ENCODE data around the gene ANKS1B. TPM values are rescaled to one million over a fixed set of nuclear protein-coding genes. Genes with fewer than 3 reads are reported as not detected.

The ANKS1B gene
- total RNA-seq, 1 donor from 2014 or later = 5.6 TPM

- peaks cover 37% of the 10 kb centered on the region for H3K4me1 Mint-ChIP-seq
- H3K36me3 Mint-ChIP-seq (ENCODE audit: low read depth) = peaks cover 3% of the 10 kb centered on the region
- DNase-seq (ENCODE audit: low read depth, low spot score) = no peak
- H3K4me3 Mint-ChIP-seq = no peak overlapping the region
- H3K9me3 Mint-ChIP-seq = no peaks in the 10 kb centered on the region
- H3K27ac Mint-ChIP-seq (ENCODE audit: unreplicated experiment) = no peak overlapping the region
- no peaks in the 10 kb centered on the region for H3K27me3 Mint-ChIP-seq (ENCODE audit: low read depth)
- TF ChIP-seq CTCF (conservative IDR thresholded peaks at IDR 0.05) = no peak
Measured at GRCh38 chr12:99130808-99131553, 853.8 kb downstream of the ANKS1B start.

GRCh38 chr12:99128246-99128802, 856.4 kb downstream of the ANKS1B start:
- no peaks in the 10 kb centered on the region for H3K9me3 Mint-ChIP-seq
- H3K27me3 Mint-ChIP-seq (ENCODE audit: low read depth) = no peaks in the 10 kb centered on the region
- H3K4me1 Mint-ChIP-seq = peaks cover 13% of the 10 kb centered on the region
- no peak overlapping the region for H3K27ac Mint-ChIP-seq (ENCODE audit: unreplicated experiment)
- H3K36me3 Mint-ChIP-seq (ENCODE audit: low read depth) = peaks cover 3% of the 10 kb centered on the region
- DNase-seq (ENCODE audit: low read depth, low spot score) = no peak
- no peak for TF ChIP-seq CTCF (conservative IDR thresholded peaks at IDR 0.05)
- no peak overlapping the region for H3K4me3 Mint-ChIP-seq

GRCh38 chr12:99122959-99123358, 861.8 kb downstream of the ANKS1B start:
- Mint-ChIP-seq H3K4me1 (peaks cover 26% of the 10 kb centered on the region), H3K4me3 (no peak overlapping the region), H3K27ac (ENCODE audit: unreplicated experiment) (no peak overlapping the region), H3K36me3 (ENCODE audit: low read depth) (no peaks in the 10 kb centered on the region), H3K9me3 (no peaks in the 10 kb centered on the region), H3K27me3 (ENCODE audit: low read depth) (no peaks in the 10 kb centered on the region)
- TF ChIP-seq CTCF (conservative IDR thresholded peaks at IDR 0.05) = no peak
- DNase-seq (ENCODE audit: low read depth, low spot score) = no peak

- Mint-ChIP-seq H3K4me1 (peaks cover 26% of the 10 kb centered on the region), H3K4me3 (no peak overlapping the region), H3K27ac (ENCODE audit: unreplicated experiment) (no peak overlapping the region), H3K36me3 (ENCODE audit: low read depth) (no peaks in the 10 kb centered on the region), H3K9me3 (no peaks in the 10 kb centered on the region), H3K27me3 (ENCODE audit: low read depth) (no peaks in the 10 kb centered on the region)
- TF ChIP-seq CTCF (conservative IDR thresholded peaks at IDR 0.05) = no peak
- no peak for DNase-seq (ENCODE audit: low read depth, low spot score)
Measured at GRCh38 chr12:99122496-99122895, 862.2 kb downstream of the ANKS1B start.

GRCh38 chr12:99121546-99121945, 863.2 kb downstream of the ANKS1B start:
- no peaks in the 10 kb centered on the region for H3K9me3 Mint-ChIP-seq
- H3K4me3 Mint-ChIP-seq = peak overlapping the region; percentile 2
- H3K27me3 Mint-ChIP-seq (ENCODE audit: low read depth) = no peaks in the 10 kb centered on the region
- no peak overlapping the region for H3K27ac Mint-ChIP-seq (ENCODE audit: unreplicated experiment)
- H3K36me3 Mint-ChIP-seq (ENCODE audit: low read depth) = no peaks in the 10 kb centered on the region
- DNase-seq (ENCODE audit: low read depth, low spot score) = no peak
- peaks cover 26% of the 10 kb centered on the region for H3K4me1 Mint-ChIP-seq
- no peak for TF ChIP-seq CTCF (conservative IDR thresholded peaks at IDR 0.05)
